Forelimb muscle (tissue), 1 donor: ENCODE data around the gene CRYGS. TPM values are rescaled to one million over a fixed set of nuclear protein-coding genes. Genes with fewer than 3 reads are reported as not detected.
"Not testable (repeated sequence)": the region's sequence is repeated elsewhere in the genome, so short reads cannot be mapped to it uniquely, and the experiment has no call there.

Experiments used
- DNase-seq: peaks from one replicate; pipeline ENCODE4 v3.0.0-alpha.2; 2013; ENCODE audit warnings: low read depth
- polyA plus RNA-seq: library from polyadenylated mRNA; unstranded; fragments of 120-200 nt; gene quantifications from one replicate; pipeline ENCODE4 v1.2.1, GENCODE V29; 2013; ENCODE audit not compliant: insufficient read length

The CRYGS gene
- polyA plus RNA-seq, 1 donor: 3.5 TPM

DNA sequence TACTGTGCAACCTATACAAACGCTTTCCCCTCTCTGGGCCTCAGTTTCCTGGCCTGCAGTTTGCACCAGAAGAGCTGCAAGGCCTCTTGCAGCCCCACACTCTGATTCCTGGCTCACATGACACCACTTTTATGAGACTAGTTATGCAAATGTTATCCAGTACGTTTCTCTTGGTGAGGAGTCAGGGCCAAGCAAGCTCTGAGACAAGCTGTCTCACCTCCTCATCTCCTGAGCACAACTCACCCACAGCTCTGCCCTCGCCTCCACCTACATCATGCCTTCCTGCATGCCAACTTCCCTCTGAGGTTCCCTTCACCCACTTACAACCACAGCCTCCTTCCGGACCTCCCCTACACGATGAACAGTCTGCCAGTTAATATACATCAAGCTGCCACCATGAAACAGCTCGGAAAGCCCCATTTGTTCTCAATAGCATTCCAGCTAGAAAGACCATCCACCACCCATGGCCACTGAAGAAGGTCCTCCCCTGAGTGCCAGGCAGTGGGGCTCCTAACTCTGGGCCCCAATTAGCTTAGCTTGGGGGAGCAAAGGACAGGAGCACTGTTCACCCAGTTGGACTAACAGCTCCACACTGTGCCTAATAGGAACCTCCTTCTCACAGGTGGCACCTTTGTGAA, 25.0 kb downstream of the CRYGS start:
- DNase-seq: no peak

GRCh38 chr3:186517218-186517617, 27.0 kb downstream of the CRYGS start:
- no peak for DNase-seq

DNA sequence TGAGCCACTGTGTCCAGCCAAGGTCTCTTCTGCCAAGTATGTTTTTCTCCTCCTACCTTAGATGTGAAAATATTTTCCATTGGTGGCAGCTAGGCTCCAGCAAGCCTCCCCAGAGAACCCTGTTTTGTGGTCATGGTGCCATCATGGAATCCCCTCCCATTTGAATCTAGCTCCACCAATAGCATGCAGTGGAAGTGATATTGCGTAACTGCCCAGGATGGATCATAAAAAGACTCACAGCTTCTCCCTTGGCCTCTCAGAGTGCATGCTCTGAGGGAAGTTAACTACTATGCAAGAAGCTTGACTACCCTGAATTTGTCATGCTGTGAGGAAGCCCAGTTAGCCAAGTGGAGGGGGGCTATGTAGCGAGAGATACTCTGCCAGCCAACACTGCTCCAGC, 27.5 kb downstream of the CRYGS start:
- no peak for DNase-seq

- DNase-seq: no peak
These were observed 29.1 kb downstream of the CRYGS start for GRCh38 chr3:186515125-186515524.

GRCh38 chr3:186514296-186515002, 29.7 kb downstream of the CRYGS start:
- no peak for DNase-seq

- no peak for DNase-seq
These were observed 30.8 kb downstream of the CRYGS start for GRCh38 chr3:186513386-186513785.

GRCh38 chr3:186512570-186513302, 31.4 kb downstream of the CRYGS start:
- DNase-seq: no peak

GRCh38 chr3:186511702-186512101, 32.5 kb downstream of the CRYGS start:
- no peak for DNase-seq

- no peak for DNase-seq
These were observed 32.9 kb downstream of the CRYGS start for GRCh38 chr3:186511245-186511644.

GRCh38 chr3:186510374-186511079, 33.7 kb downstream of the CRYGS start:
- no peak for DNase-seq

DNA sequence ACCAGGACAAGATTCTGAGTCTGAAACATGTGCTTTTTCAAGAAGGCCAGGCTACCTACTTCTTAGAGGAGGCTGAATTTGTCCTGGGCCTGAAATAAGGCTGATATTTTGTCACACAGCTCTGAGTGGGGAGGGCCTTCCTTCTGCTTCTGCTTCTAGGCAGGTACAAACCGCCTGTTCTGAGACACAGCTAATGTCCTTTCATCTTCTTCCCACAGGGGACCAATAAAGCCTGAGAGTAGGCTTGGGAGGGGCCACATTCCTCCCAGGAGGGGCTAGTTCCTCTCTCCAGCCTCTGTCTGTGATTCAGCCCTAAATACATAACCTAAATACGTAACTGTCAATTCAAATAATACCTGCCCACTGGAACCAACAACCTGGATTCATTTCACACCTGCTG, 34.8 kb downstream of the CRYGS start:
- DNase-seq: no peak

- no peak for DNase-seq
These were observed 37.3 kb downstream of the CRYGS start for GRCh38 chr3:186506857-186507256.

GRCh38 chr3:186506191-186506739, 37.9 kb downstream of the CRYGS start:
- no peak for DNase-seq

GRCh38 chr3:186502966-186503712, 41.0 kb downstream of the CRYGS start:
- DNase-seq: no peak

DNA sequence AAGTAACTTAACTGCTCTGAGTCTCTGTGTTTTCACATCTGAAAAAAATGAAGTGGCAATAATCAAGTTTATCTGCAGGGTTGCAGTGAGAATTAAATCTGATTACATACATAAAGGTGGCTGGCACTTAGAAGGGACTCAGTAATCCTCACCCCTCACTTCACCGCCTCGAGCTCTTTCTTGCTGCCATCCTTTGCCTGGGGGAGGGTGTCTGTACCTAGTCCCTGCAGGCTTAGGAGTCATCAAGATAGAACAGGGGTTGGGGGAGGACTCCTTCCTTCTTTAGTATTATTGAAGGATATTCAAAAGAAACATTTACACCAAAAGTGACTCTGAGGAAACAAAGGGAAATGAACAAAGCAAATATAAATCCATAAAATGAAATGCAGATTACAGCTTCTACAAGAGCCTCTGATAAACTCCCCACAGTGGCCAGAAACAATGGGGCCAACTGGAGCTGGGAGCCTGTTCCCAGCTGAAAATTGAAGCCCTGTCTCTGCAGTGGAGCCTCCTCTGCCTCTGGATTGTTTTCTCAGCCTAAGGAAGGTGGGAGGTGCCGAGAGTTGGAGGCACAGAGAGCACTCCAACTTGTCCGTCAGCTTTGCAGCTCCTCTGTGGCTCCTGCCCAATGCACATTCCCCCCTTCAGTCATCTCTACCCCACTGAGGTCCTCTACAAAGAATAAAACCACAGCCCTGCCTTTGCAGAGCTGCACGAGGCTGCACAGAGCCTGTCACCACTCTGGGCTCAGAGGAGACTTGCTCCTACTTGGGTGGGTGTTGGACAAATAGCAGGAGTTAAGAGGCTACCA, 41.8 kb downstream of the CRYGS start:
- no peak for DNase-seq

DNA sequence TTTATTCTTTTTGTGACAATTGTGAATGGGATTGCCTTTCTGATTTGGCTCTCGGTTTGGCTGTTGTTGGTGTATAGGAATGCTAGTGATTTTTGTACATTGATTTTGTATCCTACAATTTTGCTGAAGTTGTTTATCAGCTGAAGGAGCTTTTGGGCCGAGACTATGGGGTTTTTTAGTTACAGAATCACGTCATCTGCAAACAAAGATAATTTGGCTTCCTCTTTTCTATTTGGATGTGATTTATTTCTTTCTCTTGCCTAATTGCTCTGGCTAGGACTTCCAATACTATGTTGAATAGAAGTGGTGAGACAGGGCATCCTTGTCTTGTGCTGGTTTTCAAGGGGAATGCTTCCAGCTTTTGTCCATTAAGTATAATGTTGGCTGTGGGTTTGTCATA, 44.2 kb downstream of the CRYGS start:
- not testable (repeated sequence) for DNase-seq

DNA sequence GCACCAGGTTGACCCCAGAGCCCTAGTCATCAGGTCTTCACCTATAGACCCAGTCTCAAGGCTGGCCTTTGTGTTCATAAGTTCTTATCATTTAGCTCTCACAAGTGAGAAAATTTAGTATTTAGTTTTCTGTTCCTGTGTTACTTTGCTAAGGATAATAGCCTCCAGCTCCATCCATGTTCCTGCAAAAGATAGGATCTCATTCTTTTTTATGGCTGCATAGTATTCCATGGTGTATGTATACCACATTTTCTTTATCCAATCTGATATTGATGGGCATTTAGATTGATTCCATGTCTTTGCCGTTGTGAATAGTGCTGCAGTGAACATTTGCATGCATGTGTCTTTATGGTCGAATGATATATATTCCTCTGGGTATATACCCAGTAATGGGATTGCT, 46.2 kb downstream of the CRYGS start:
- DNase-seq: not testable (repeated sequence)

DNA sequence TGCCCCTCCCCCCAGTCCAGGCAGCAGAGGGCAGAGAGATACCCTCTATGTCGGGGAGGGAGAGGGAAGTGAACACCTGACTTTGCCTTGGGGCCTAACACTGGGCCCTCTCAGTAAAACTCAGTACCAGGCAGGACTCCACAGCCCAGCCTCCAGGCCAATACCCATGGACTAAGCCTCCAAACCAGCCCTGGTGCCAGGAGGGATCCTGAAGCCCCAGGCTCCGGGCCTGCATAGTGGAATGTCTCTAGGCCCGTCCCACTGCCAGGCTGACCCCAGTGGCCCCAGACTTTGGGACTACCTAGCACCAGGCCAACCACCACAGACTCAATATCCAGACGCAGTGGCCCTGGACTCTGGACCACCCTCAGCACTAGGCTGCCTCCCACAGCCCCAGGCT, 46.6 kb downstream of the CRYGS start:
- no peak for DNase-seq

- DNase-seq: no peak
These were observed 47.5 kb downstream of the CRYGS start for GRCh38 chr3:186496635-186497034.

DNA sequence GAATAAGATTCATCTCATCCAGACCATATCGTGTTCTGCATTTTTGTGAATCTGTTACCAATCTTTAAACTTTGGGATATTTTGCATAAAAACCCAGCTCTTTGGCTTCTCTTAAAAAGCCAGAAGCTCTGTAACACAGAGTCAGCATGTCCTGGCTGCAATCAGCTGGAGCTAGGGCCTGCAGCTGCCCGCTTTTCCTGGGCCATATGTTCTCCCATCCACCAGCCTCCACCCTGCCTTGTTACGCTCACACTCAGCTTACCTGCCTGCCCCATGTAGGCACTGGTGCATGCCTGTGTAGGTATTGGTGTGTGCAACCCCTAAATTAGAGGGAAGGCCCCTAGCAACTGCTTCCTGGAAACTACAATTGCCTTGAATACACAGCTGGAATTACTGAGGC, 48.2 kb downstream of the CRYGS start:
- no peak for DNase-seq
